Ascending aorta (tissue), 2 donors: ENCODE results near the gene KCND3. TPM values are rescaled to one million over a fixed set of nuclear protein-coding genes. Genes with fewer than 3 reads are reported as not detected.

ENCODE experiments used
- DNase-seq, 2 donors: peaks; one replicate each; pipeline ENCODE4 v3.0.0-alpha.2; 2019; ENCODE audit warnings: low spot score in 2 of 2
- H3K27ac ChIP-seq, 2 donors: fragments of 200-600 bp; sonication (generic); one replicate each; pipeline ENCODE4 v1.5.1; 2016 to 2017; ENCODE audit warnings: mild to moderate bottlenecking in 1 of 2
- H3K27me3 ChIP-seq: fragments of 200-600 bp; sonication (generic); one replicate; pipeline ENCODE4 v1.5.1; 2017
- H3K36me3 ChIP-seq, 2 donors: fragments of 200-600 bp; sonication (generic); one replicate each; pipeline ENCODE4 v1.5.1; 2016
- H3K4me1 ChIP-seq, 2 donors: fragments of 200-600 bp; sonication (generic); one replicate each; pipeline ENCODE4 v1.5.1; 2016 to 2017; ENCODE audit warnings: mild to moderate bottlenecking in 1 of 2
- H3K4me3 ChIP-seq, 2 donors: fragments of 200-600 bp; sonication (generic); one replicate each; pipeline ENCODE4 v1.5.1; 2016 to 2017; ENCODE audit warnings: mild to moderate bottlenecking in 1 of 2
- H3K9me3 ChIP-seq, 2 donors: fragments of 200-600 bp; sonication (generic); one replicate each; pipeline ENCODE4 v1.5.1; 2016
- CTCF ChIP-seq, 3 experiments: fragments of 200-600 bp in 2 of 3; fragments of 450-650 bp in 1 of 3; sonication (generic) in 2 of 3; IDR thresholded peaks; one replicate each; pipeline ENCODE4 v1.5.1; 2016 to 2019; ENCODE audit warnings: antibody characterized with exemption in 3 of 3, mild to moderate bottlenecking in 1 of 3, moderate library complexity in 1 of 3
- intact Hi-C: fragments of 100-400 bp; cut with DNase I; formaldehyde crosslinking; loops from one replicate; pipeline ENCODE4 v1.15.1; 2023
- total RNA-seq: library from RNA; depleted of rRNA; stranded (reverse); fragments of >200 nt; gene quantifications from one replicate; pipeline ENCODE4 v1.1.0, GENCODE V29; 2016

KCND3 gene
- total RNA-seq, 1 donor from 2014 or later = 13.3 TPM

GRCh38 chr1:111841189-111841588 lies 148.3 kb downstream of the KCND3 start:
- no peak for TF ChIP-seq CTCF (IDR thresholded peaks at IDR 0.05)
- DNase-seq = no peak
- Histone ChIP-seq H3K4me3 (no peak overlapping the region), H3K27me3 (no peaks in the 10 kb centered on the region), H3K4me1 (no peaks in the 10 kb centered on the region), H3K27ac (no peak overlapping the region), H3K9me3 (no peaks in the 10 kb centered on the region), H3K36me3 (no peaks in the 10 kb centered on the region)
- intact Hi-C loops = no loop called here

GRCh38 chr1:111837393-111837792 lies 152.1 kb downstream of the KCND3 start:
- intact Hi-C loops = no loop called here
- Histone ChIP-seq H3K4me3 (no peak overlapping the region), H3K9me3 (no peaks in the 10 kb centered on the region), H3K4me1 (no peaks in the 10 kb centered on the region), H3K36me3 (no peaks in the 10 kb centered on the region), H3K27ac (no peak overlapping the region), H3K27me3 (no peaks in the 10 kb centered on the region)
- no peak for TF ChIP-seq CTCF (IDR thresholded peaks at IDR 0.05)
- no peak for DNase-seq

- H3K36me3 ChIP-seq = no peaks in the 10 kb centered on the region
- H3K27ac ChIP-seq = no peak overlapping the region
- intact Hi-C loops = no loop called here
- H3K4me3 ChIP-seq = no peak overlapping the region
- TF ChIP-seq CTCF (IDR thresholded peaks at IDR 0.05) = no peak
- no peak for DNase-seq
- no peaks in the 10 kb centered on the region for H3K4me1 ChIP-seq
- no peaks in the 10 kb centered on the region for H3K9me3 ChIP-seq
- no peaks in the 10 kb centered on the region for H3K27me3 ChIP-seq
Measured at GRCh38 chr1:111836111-111836510, 153.4 kb downstream of the KCND3 start.

- Histone ChIP-seq H3K9me3 (no peaks in the 10 kb centered on the region), H3K27me3 (no peaks in the 10 kb centered on the region), H3K4me3 (no peak overlapping the region), H3K36me3 (no peaks in the 10 kb centered on the region), H3K4me1 (no peaks in the 10 kb centered on the region), H3K27ac (no peak overlapping the region)
- intact Hi-C loops = no loop called here
- no peak for DNase-seq
- no peak for TF ChIP-seq CTCF (IDR thresholded peaks at IDR 0.05)
Measured at GRCh38 chr1:111835514-111835913, 154.0 kb downstream of the KCND3 start.

- Histone ChIP-seq H3K9me3 (no peaks in the 10 kb centered on the region), H3K27ac (no peak overlapping the region), H3K4me3 (no peak overlapping the region), H3K27me3 (no peaks in the 10 kb centered on the region), H3K36me3 (no peaks in the 10 kb centered on the region), H3K4me1 (no peaks in the 10 kb centered on the region)
- intact Hi-C loops = no loop called here
- no peak for TF ChIP-seq CTCF (IDR thresholded peaks at IDR 0.05)
- DNase-seq = no peak
Measured at GRCh38 chr1:111834956-111835355, 154.5 kb downstream of the KCND3 start.

- H3K9me3 ChIP-seq = no peaks in the 10 kb centered on the region
- no peaks in the 10 kb centered on the region for H3K36me3 ChIP-seq
- no peak for TF ChIP-seq CTCF (IDR thresholded peaks at IDR 0.05)
- no peaks in the 10 kb centered on the region for H3K4me1 ChIP-seq
- no peaks in the 10 kb centered on the region for H3K27me3 ChIP-seq
- no peak overlapping the region for H3K27ac ChIP-seq
- H3K4me3 ChIP-seq = no peak overlapping the region
- DNase-seq = no peak
- intact Hi-C loops = no loop called here
Measured at GRCh38 chr1:111833334-111833733, 156.1 kb downstream of the KCND3 start.
